Measurements from ENCODE around the gene TOMM20L.
A peak's percentile ranks its signal among the peaks of the same experiment; 100 is the strongest.

The TOMM20L gene

DNA sequence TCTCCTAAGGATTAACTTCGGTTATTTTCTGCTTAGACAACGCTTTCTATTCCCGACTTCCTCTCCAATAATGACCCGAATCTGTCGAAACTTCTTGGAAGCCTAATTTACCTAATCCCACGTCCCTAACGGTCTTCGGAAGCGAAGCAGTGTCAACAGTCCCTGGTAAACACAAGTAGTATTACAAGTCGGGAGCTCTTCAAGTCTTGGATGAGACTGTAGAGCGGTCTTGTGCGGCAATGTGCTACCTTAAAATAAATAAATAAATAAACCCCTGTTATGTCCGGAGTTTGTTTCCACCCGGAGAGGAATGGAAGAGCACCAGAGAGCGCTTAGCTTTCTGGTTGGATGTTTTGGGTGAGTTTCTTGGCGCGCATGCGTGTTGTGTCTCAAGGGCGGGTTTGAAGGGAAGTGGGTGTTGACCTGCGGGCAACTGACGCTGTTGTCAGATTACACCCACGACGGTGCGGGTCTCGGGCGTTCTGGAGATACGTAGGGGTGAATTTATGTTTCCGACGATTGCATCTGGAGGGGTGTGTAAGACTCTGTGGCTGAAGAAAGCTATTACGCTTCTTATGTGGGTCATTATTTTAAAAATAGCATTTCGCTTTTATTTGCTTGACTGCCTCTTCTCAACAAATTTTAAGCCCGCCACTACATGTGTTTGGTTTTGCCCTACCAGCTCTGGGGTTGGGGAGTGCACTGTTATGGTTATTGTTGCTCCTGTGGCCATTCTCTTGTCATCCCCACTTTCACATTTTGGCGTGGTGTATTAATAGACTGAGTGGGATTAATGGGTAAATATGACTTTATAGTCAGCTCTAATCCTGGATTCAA, 31.8 kb downstream of the TOMM20L start, which contains the start of the genes KIAA0586 and TIMM9 (continued):
- TF ChIP-seq, protein P1, sequence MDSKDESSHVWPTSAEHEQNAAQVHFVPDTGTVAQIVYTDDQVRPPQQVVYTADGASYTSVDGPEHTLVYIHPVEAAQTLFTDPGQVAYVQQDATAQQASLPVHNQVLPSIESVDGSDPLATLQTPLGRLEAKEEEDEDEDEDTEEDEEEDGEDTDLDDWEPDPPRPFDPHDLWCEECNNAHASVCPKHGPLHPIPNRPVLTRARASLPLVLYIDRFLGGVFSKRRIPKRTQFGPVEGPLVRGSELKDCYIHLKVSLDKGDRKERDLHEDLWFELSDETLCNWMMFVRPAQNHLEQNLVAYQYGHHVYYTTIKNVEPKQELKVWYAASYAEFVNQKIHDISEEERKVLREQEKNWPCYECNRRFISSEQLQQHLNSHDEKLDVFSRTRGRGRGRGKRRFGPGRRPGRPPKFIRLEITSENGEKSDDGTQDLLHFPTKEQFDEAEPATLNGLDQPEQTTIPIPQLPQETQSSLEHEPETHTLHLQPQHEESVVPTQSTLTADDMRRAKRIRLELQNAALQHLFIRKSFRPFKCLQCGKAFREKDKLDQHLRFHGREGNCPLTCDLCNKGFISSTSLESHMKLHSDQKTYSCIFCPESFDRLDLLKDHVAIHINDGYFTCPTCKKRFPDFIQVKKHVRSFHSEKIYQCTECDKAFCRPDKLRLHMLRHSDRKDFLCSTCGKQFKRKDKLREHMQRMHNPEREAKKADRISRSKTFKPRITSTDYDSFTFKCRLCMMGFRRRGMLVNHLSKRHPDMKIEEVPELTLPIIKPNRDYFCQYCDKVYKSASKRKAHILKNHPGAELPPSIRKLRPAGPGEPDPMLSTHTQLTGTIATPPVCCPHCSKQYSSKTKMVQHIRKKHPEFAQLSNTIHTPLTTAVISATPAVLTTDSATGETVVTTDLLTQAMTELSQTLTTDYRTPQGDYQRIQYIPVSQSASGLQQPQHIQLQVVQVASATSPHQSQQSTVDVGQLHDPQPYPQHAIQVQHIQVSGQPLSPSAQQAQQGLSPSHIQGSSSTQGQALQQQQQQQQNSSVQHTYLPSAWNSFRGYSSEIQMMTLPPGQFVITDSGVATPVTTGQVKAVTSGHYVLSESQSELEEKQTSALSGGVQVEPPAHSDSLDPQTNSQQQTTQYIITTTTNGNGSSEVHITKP (tag by site-specific recombination; IDR thresholded peaks at IDR 0.05): peak; percentile 98
- TF ChIP-seq ZNF530 (tag by site-specific recombination; IDR thresholded peaks at IDR 0.05; ENCODE audit: low read depth) (no peak), WT1 (tag by site-specific recombination; IDR thresholded peaks at IDR 0.05) (0 out of 2 replicates have a peak, but pooled peaks have one; percentile 7), HOXC10 (CRISPR knock-in tag; IDR thresholded peaks at IDR 0.05) (no peak), ZNF76 (tag by site-specific recombination; IDR thresholded peaks at IDR 0.05; ENCODE audit: borderline replicate concordance, low read depth) (peak; percentile 41), ZNF610 (tag by site-specific recombination; IDR thresholded peaks at IDR 0.05; ENCODE audit: borderline replicate concordance) (peak; percentile 73), TCF7L2 (IDR thresholded peaks at IDR 0.05; ENCODE audit: borderline replicate concordance, low read depth, low read length) (no peak), SP3 (tag by site-specific recombination; IDR thresholded peaks at IDR 0.05) (peak; percentile 68), ZNF2 (tag by site-specific recombination; IDR thresholded peaks at IDR 0.05) (peak; percentile 84; the same call in 1 of the 2 replicates), ZNF121 (tag by site-specific recombination; IDR thresholded peaks at IDR 0.05) (no peak), GLI4 (tag by site-specific recombination; IDR thresholded peaks at IDR 0.05) (no peak), ZNF148 (tag by site-specific recombination; IDR thresholded peaks at IDR 0.05; ENCODE audit: borderline replicate concordance) (no peak), ZNF596 (tag by site-specific recombination; IDR thresholded peaks at IDR 0.05) (no peak), ZNF623 (tag by site-specific recombination; IDR thresholded peaks at IDR 0.05) (0 out of 2 replicates have a peak, but pooled peaks have one; percentile 32), GFI1B (tag by site-specific recombination; IDR thresholded peaks at IDR 0.05) (no peak), ZBTB20 (tag by site-specific recombination; IDR thresholded peaks at IDR 0.05) (no peak), ZNF239 (tag by site-specific recombination; IDR thresholded peaks at IDR 0.05) (no peak), ZNF155 (tag by site-specific recombination; IDR thresholded peaks at IDR 0.05) (no peak), CTCF (tag by site-specific recombination; IDR thresholded peaks at IDR 0.05) (no peak), ZNF560 (tag by site-specific recombination; IDR thresholded peaks at IDR 0.05; ENCODE audit: borderline replicate concordance) (no peak), YY1 (tag by site-specific recombination; IDR thresholded peaks at IDR 0.05) (peak; percentile 76), ZNF561 (tag by site-specific recombination; IDR thresholded peaks at IDR 0.05; ENCODE audit: borderline replicate concordance) (0 out of 2 replicates have a peak, but pooled peaks have one; percentile 27)
- TF ChIP-seq, protein P2, sequence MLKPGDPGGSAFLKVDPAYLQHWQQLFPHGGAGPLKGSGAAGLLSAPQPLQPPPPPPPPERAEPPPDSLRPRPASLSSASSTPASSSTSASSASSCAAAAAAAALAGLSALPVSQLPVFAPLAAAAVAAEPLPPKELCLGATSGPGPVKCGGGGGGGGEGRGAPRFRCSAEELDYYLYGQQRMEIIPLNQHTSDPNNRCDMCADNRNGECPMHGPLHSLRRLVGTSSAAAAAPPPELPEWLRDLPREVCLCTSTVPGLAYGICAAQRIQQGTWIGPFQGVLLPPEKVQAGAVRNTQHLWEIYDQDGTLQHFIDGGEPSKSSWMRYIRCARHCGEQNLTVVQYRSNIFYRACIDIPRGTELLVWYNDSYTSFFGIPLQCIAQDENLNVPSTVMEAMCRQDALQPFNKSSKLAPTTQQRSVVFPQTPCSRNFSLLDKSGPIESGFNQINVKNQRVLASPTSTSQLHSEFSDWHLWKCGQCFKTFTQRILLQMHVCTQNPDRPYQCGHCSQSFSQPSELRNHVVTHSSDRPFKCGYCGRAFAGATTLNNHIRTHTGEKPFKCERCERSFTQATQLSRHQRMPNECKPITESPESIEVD (tag by site-specific recombination; IDR thresholded peaks at IDR 0.05): no peak
- TF ChIP-seq, protein P3, sequence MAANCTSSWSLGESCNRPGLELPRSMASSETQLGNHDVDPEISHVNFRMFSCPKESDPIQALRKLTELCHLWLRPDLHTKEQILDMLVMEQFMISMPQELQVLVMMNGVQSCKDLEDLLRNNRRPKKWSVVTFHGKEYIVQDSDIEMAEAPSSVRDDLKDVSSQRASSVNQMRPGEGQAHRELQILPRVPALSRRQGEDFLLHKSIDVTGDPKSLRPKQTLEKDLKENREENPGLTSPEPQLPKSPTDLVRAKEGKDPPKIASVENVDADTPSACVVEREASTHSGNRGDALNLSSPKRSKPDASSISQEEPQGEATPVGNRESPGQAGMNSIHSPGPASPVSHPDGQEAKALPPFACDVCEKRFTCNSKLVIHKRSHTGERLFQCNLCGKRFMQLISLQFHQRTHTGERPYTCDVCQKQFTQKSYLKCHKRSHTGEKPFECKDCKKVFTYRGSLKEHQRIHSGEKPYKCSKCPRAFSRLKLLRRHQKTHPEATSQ (tag by site-specific recombination; IDR thresholded peaks at IDR 0.05): peak; percentile 76; the same call in 1 of the 2 replicates
- TF ChIP-seq, protein P4, sequence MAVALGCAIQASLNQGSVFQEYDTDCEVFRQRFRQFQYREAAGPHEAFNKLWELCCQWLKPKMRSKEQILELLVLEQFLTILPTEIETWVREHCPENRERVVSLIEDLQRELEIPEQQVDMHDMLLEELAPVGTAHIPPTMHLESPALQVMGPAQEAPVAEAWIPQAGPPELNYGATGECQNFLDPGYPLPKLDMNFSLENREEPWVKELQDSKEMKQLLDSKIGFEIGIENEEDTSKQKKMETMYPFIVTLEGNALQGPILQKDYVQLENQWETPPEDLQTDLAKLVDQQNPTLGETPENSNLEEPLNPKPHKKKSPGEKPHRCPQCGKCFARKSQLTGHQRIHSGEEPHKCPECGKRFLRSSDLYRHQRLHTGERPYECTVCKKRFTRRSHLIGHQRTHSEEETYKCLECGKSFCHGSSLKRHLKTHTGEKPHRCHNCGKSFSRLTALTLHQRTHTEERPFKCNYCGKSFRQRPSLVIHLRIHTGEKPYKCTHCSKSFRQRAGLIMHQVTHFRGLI (tag by site-specific recombination; IDR thresholded peaks at IDR 0.05): 0 out of 2 replicates have a peak, but pooled peaks have one; percentile 19
